ENCODE measurements around the gene SPINK6. TPM values are rescaled to one million over a fixed set of nuclear protein-coding genes. Genes with fewer than 3 reads are reported as not detected.

Gene SPINK6
- total RNA-seq, 1 experiment from 2014 or later: not detected

GRCh38 chr5:148193202-148193601 lies 9.6 kb upstream of the SPINK6 start:
- intact Hi-C loops (cut with micrococcal nuclease; ENCODE audit: unreplicated experiment): no loop called here
- no peak for DNase-seq
- H3K36me3 Mint-ChIP-seq (ENCODE audit: insufficient read depth, unreplicated experiment): no peaks in the 10 kb centered on the region
- H3K27me3 Mint-ChIP-seq (ENCODE audit: unreplicated experiment): no peaks in the 10 kb centered on the region
- H3K4me3 Mint-ChIP-seq (ENCODE audit: low read depth, unreplicated experiment): no peak overlapping the region
- H3K4me1 Mint-ChIP-seq (ENCODE audit: low read depth, unreplicated experiment): no peaks in the 10 kb centered on the region
- no TSS peak for BruUV-seq (replicated peaks)
- CTCF ChIA-PET: no interaction called here
- no peak overlapping the region for H3K27ac Mint-ChIP-seq (ENCODE audit: unreplicated experiment)
- H3K9me3 Mint-ChIP-seq (ENCODE audit: low read depth, unreplicated experiment): no peaks in the 10 kb centered on the region
- TF ChIP-seq, protein P1, sequence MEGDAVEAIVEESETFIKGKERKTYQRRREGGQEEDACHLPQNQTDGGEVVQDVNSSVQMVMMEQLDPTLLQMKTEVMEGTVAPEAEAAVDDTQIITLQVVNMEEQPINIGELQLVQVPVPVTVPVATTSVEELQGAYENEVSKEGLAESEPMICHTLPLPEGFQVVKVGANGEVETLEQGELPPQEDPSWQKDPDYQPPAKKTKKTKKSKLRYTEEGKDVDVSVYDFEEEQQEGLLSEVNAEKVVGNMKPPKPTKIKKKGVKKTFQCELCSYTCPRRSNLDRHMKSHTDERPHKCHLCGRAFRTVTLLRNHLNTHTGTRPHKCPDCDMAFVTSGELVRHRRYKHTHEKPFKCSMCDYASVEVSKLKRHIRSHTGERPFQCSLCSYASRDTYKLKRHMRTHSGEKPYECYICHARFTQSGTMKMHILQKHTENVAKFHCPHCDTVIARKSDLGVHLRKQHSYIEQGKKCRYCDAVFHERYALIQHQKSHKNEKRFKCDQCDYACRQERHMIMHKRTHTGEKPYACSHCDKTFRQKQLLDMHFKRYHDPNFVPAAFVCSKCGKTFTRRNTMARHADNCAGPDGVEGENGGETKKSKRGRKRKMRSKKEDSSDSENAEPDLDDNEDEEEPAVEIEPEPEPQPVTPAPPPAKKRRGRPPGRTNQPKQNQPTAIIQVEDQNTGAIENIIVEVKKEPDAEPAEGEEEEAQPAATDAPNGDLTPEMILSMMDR (IDR thresholded peaks at IDR 0.05; ENCODE audit: unreplicated experiment): no peak

DNA sequence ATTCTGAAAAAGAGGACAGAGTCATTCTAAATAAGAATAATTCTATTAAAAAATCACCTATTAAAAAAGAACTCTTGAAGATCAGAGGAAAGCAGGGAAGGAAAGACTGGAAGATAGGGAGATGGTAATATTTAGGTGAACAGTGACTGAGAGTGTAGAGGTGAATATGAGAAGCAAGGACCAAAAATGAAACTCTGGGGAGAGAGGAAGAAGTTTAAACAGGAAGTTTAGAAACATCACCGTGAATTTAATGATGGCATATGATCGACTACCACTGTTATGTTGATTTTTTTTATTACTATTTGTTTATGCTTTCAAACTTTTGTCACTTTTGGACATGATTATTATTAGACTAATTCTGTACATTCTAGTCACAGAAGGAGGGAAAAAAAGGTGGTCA lies 1.7 kb upstream of the SPINK6 start:
- no peak overlapping the region for H3K27ac Mint-ChIP-seq (ENCODE audit: unreplicated experiment)
- no peak for DNase-seq
- CTCF ChIA-PET: no interaction called here
- no TSS peak for BruUV-seq (replicated peaks)
- H3K27me3 Mint-ChIP-seq (ENCODE audit: unreplicated experiment): no peaks in the 10 kb centered on the region
- no peaks in the 10 kb centered on the region for H3K9me3 Mint-ChIP-seq (ENCODE audit: low read depth, unreplicated experiment)
- intact Hi-C loops (cut with micrococcal nuclease; ENCODE audit: unreplicated experiment): loop anchor here (5.0 kb wide), 1 partner anchor 86 kb away; no protein-coding TSS in a partner anchor
- TF ChIP-seq, protein P1 (IDR thresholded peaks at IDR 0.05; ENCODE audit: unreplicated experiment): no peak
- no peaks in the 10 kb centered on the region for H3K36me3 Mint-ChIP-seq (ENCODE audit: insufficient read depth, unreplicated experiment)
- no peaks in the 10 kb centered on the region for H3K4me1 Mint-ChIP-seq (ENCODE audit: low read depth, unreplicated experiment)
- no peak overlapping the region for H3K4me3 Mint-ChIP-seq (ENCODE audit: low read depth, unreplicated experiment)

DNA sequence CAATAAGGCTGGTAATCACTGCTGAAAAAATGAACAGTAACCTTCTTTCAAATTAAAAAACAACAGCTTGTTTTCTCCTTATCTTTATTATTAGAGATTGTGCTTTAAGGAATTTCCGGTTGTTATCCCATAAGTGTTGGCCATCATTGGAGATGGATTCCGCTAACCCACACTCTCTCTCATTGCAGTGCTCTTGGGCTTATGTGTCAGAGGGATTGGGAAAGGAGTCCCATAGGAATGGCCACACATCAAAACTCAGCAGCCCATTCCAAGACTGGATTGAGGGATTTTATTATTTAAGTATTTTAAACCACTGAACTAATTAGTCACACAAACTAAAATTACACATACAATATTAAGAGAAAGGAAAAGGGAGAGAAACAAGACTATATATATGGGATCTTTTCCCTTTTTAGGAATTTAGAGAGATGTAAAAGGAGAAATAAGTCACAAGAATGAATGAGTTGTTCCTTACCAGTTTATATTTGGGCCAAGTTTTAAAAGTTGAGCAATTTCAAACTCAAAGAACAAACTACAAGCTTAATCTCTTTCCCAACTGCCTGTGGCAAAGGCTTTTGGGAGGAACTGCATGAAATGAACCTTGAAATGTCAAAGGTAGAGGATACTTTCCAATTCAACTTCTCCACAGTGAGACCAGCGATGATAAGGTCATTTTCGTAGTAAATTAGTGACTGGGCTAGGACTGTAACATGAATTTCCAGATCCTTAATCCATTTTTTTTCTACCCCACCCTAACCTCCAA lies 2.4 kb downstream of the SPINK6 start:
- intact Hi-C loops (cut with micrococcal nuclease; ENCODE audit: unreplicated experiment): no loop called here
- no peak overlapping the region for H3K27ac Mint-ChIP-seq (ENCODE audit: unreplicated experiment)
- no peak for DNase-seq
- no TSS peak for BruUV-seq (replicated peaks)
- no peaks in the 10 kb centered on the region for H3K9me3 Mint-ChIP-seq (ENCODE audit: low read depth, unreplicated experiment)
- no peaks in the 10 kb centered on the region for H3K36me3 Mint-ChIP-seq (ENCODE audit: insufficient read depth, unreplicated experiment)
- H3K27me3 Mint-ChIP-seq (ENCODE audit: unreplicated experiment): no peaks in the 10 kb centered on the region
- H3K4me1 Mint-ChIP-seq (ENCODE audit: low read depth, unreplicated experiment): no peaks in the 10 kb centered on the region
- H3K4me3 Mint-ChIP-seq (ENCODE audit: low read depth, unreplicated experiment): no peak overlapping the region
- CTCF ChIA-PET: no interaction called here
- TF ChIP-seq, protein P1 (IDR thresholded peaks at IDR 0.05; ENCODE audit: unreplicated experiment): no peak

GRCh38 chr5:148205865-148206264 lies 3.0 kb downstream of the SPINK6 start:
- Mint-ChIP-seq H3K4me3 (ENCODE audit: low read depth, unreplicated experiment) (no peak overlapping the region), H3K4me1 (ENCODE audit: low read depth, unreplicated experiment) (no peaks in the 10 kb centered on the region), H3K27me3 (ENCODE audit: unreplicated experiment) (no peaks in the 10 kb centered on the region), H3K36me3 (ENCODE audit: insufficient read depth, unreplicated experiment) (no peaks in the 10 kb centered on the region), H3K9me3 (ENCODE audit: low read depth, unreplicated experiment) (no peaks in the 10 kb centered on the region), H3K27ac (ENCODE audit: unreplicated experiment) (no peak overlapping the region)
- TF ChIP-seq, protein P1 (IDR thresholded peaks at IDR 0.05; ENCODE audit: unreplicated experiment): no peak
- no peak for DNase-seq
- intact Hi-C loops (cut with micrococcal nuclease; ENCODE audit: unreplicated experiment): no loop called here
- CTCF ChIA-PET: no interaction called here
- BruUV-seq (replicated peaks): no TSS peak

Data from Calu3 (cell line).